ENCODE data around the gene FBL.

Gene FBL

DNA sequence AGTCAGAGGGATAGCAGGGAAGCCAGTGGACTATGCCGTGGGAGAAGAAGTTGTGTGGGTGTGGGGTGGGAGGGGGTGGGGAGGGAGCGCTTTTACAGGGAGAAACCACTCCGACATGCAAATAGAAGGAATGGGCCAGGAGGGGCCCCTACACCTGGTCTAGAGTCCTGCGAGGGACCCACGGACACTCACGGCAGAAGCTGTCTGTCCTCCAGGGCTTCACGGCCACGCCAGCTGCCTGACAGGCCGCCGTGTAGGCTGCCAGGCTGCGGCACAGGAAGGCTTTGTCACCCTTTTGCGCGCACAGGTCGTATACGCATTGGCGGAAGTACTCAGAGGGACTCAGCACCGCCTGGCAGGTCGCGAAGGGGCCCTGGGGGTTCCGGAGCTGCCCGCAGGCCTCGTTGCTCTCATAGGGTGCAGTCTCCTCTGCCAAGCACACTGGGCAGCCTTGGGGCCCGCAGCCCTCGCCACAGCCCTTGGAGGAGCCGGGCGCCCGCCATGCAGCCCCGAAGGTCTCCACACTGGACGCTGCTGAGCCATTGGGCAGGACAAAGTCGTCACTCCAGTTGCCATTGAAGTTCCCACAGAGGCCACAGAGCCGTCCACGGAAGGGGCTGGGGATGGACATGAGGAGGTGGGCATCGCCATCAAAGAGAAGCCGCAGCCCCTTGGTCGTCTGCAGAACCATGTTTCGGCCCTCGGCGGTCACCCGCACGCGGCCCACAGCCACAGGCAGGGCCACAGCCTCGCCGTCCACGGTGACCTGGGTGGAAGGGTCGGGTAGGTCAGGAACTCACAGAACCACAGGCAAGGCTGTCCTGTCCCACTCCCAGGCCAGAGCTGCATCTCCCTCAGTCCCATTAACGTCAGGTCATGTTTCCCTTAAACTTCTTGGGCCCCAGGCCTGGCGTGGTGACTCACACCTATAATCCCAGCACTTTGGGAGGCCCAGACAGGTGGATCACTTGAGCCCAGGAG lies 26.0 kb upstream of the FBL start:
- no peak for TF ChIP-seq CTCF (IDR thresholded peaks at IDR 0.05; ENCODE audit: control insufficient read depth, insufficient read depth, low read depth, low read length, missing control alignments)
- no peak for DNase-seq (ENCODE audit: low read depth)

DNA sequence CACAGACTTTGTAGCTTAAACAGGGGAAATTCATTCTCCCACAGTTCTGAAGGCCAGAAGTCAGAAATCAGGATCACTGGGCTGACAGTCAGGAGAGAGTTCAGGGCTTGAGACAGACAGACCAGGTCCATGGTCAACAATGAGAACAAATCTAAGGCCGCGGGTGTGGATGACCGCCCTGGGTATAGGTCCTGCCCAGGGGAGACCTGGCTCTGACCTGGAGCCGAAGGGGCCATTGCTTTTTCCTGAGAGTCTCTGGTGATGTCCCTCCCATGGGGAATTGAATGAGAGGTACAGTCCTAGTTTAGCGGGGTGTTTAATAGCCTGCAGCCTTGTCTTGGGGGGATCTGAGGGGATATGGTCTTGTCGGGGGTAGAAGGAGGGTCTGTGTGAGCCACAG lies 25.2 kb upstream of the FBL start:
- DNase-seq (ENCODE audit: low read depth), result no peak
- TF ChIP-seq CTCF (IDR thresholded peaks at IDR 0.05; ENCODE audit: control insufficient read depth, insufficient read depth, low read depth, low read length, missing control alignments), result no peak
- no peak overlapping the region for H3K4me3 ChIP-seq (ENCODE audit: control insufficient read depth, low read depth, low read length)

More for the DNA sequence above, 26.0 kb upstream of the FBL start:
- H3K4me3 ChIP-seq (ENCODE audit: control insufficient read depth, low read depth, low read length), result no peak overlapping the region

DNA sequence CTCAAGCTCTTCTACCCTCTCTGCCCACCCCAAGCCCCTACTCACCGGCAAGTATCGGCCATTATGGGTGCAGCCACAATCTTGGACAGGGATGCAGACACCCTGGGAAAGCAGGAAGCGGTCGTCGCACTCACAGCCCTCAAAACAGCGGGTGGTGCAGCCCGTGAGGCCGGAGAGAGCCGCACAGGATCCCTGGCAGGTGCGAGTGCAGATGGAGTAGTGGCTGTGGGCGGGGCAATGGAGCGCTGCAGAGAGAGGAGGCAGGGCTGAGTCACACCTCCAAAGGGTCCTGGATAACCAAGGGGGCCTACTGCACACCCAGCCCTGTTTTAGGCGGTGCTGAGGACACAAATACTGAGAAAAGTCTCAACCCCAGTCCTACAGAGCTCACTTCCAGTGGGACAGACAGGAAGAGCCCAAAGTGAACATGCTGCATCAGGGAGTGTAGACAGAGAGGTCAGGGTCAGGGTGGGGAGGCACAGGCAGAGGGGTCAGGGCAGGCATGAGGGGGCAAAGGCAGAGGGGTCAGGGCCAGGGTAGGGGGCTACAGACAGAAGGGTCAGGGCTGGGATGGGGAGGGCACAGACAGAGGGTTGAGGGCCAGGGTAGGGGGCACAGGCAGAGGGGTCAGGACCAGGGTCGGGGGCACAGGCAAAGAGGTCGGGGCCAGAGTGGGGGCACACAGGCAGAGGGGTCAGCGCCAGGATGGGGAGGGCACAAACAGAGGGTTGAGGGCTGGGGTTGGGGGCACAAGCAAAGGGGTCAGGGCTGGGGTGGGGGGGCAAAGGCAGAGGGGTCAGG lies 24.2 kb upstream of the FBL start:
- H3K4me3 ChIP-seq (ENCODE audit: control insufficient read depth, low read depth, low read length), result no peak overlapping the region
- no peak for DNase-seq (ENCODE audit: low read depth)
- no peak for TF ChIP-seq CTCF (IDR thresholded peaks at IDR 0.05; ENCODE audit: control insufficient read depth, insufficient read depth, low read depth, low read length, missing control alignments)

GRCh38 chr19:39867952-39868351 lies 21.8 kb upstream of the FBL start:
- TF ChIP-seq CTCF (IDR thresholded peaks at IDR 0.05; ENCODE audit: control insufficient read depth, insufficient read depth, low read depth, low read length, missing control alignments), result no peak
- no peak overlapping the region for H3K4me3 ChIP-seq (ENCODE audit: control insufficient read depth, low read depth, low read length)
- no peak for DNase-seq (ENCODE audit: low read depth)

GRCh38 chr19:39867133-39867532 lies 21.0 kb upstream of the FBL start:
- TF ChIP-seq CTCF (IDR thresholded peaks at IDR 0.05; ENCODE audit: control insufficient read depth, insufficient read depth, low read depth, low read length, missing control alignments), result no peak
- H3K4me3 ChIP-seq (ENCODE audit: control insufficient read depth, low read depth, low read length), result no peak overlapping the region
- no peak for DNase-seq (ENCODE audit: low read depth)

- DNase-seq (ENCODE audit: low read depth), result no peak
- no peak for TF ChIP-seq CTCF (IDR thresholded peaks at IDR 0.05; ENCODE audit: control insufficient read depth, insufficient read depth, low read depth, low read length, missing control alignments)
- H3K4me3 ChIP-seq (ENCODE audit: control insufficient read depth, low read depth, low read length), result no peak overlapping the region
Measured at GRCh38 chr19:39865953-39866352, 19.8 kb upstream of the FBL start.
